H1 (cell line): ENCODE results near the gene CACNA1C. TPM values are rescaled to one million over a fixed set of nuclear protein-coding genes. Genes with fewer than 3 reads are reported as not detected.

Source experiments
- CTCF ChIA-PET: fragments of 300-600 bp; sonication (Branson Sonifier 250); formaldehyde crosslinking; loops from one replicate; lab custom pipeline; 2021; ENCODE audit not compliant: partially characterized antibody; lab: Charles Lee
- POLR2A ChIA-PET: fragments of 300-600 bp; sonication (Branson Sonifier 250); formaldehyde crosslinking; loops from one replicate; lab custom pipeline; 2021; ENCODE audit warnings: inconsistent platforms; ENCODE audit not compliant: partially characterized antibody; lab: Charles Lee
- DNase-seq, 2 experiments: peaks; one replicate each; pipeline versions ENCODE4 v3.0.0 to v3.0.0-alpha.2; 2010 to 2022; ENCODE audit warnings: low spot score in 2 of 2, low read depth in 1 of 2, mixed read lengths in 1 of 2
- FAIRE-seq: peaks from 2 replicates; lab custom pipeline; 2011; peaks lifted over from hg19 to GRCh38; lab: Jason Lieb, UNC
- H2AFZ ChIP-seq: 2 replicates; pipeline ENCODE4 v1.8.1; 2012; ENCODE audit warnings: low read length, inconsistent platforms
- H2AK5ac ChIP-seq: 2 replicates; pipeline ENCODE4 v1.6.1; 2013; ENCODE audit warnings: low read depth, low read length
- H2BK120ac ChIP-seq: replicated peaks from 2 replicates; pipeline ENCODE3; 2013; ENCODE audit warnings: low read depth, low read length, inconsistent platforms
- H2BK12ac ChIP-seq: 2 replicates; pipeline ENCODE4 v1.6.1; 2013; ENCODE audit warnings: low read depth, low read length
- H2BK15ac ChIP-seq: 2 replicates; pipeline ENCODE4 v1.6.1; 2013; ENCODE audit warnings: low read length
- H2BK20ac ChIP-seq: 2 replicates; pipeline ENCODE4 v1.6.1; 2013; ENCODE audit warnings: low read length
- H2BK5ac ChIP-seq: 2 replicates; pipeline ENCODE4 v1.6.1; 2013; ENCODE audit warnings: low read depth, low read length
- H3K14ac ChIP-seq: 2 replicates; pipeline ENCODE4 v1.6.1; 2013; ENCODE audit warnings: inconsistent platforms; ENCODE audit not compliant: insufficient read length
- H3K18ac ChIP-seq: 2 replicates; pipeline ENCODE4 v1.6.1; 2013; ENCODE audit warnings: low read length; ENCODE audit errors: extremely low read depth
- H3K23ac ChIP-seq: 2 replicates; pipeline ENCODE4 v1.6.1; 2013; ENCODE audit warnings: inconsistent platforms; ENCODE audit not compliant: insufficient read length
- H3K23me2 ChIP-seq: 2 replicates; pipeline ENCODE4 v1.6.1; 2013; ENCODE audit warnings: low read depth, low read length
- H3K27ac ChIP-seq: 2 replicates; pipeline ENCODE4 v1.6.1; 2011; ENCODE audit warnings: low read depth, low read length, inconsistent platforms
- H3K27me3 ChIP-seq, 4 experiments: replicated peaks in 1 of 4; 1 replicate in 1 of 4; 2 replicates in 3 of 4; pipeline versions ENCODE4 v1.6.1 to v1.8.1; 2011 to 2013; ENCODE audit warnings: low read length in 3 of 4, mild to moderate bottlenecking in 3 of 4, inconsistent platforms in 2 of 4, mixed read lengths in 2 of 4, moderate library complexity in 1 of 4; ENCODE audit not compliant: control insufficient read depth in 3 of 4, insufficient read depth in 3 of 4; ENCODE audit errors: extremely low read depth in 1 of 4
- H3K36me3 ChIP-seq, 4 experiments: 2 replicates each; pipeline versions ENCODE4 v1.6.1 to v1.8.1; 2011 to 2013; ENCODE audit warnings: mild to moderate bottlenecking in 4 of 4, low read length in 3 of 4, moderate library complexity in 2 of 4, control low read depth in 1 of 4, inconsistent platforms in 1 of 4; ENCODE audit not compliant: insufficient read depth in 4 of 4, control insufficient read depth in 2 of 4
- H3K4ac ChIP-seq: replicated peaks from 2 replicates; pipeline ENCODE3; 2013; ENCODE audit warnings: low read length, low read depth, mixed read lengths, inconsistent platforms; ENCODE audit not compliant: insufficient read length
- H3K4me1 ChIP-seq, 4 experiments: replicated peaks in 1 of 4; 1 replicate in 1 of 4; 2 replicates in 3 of 4; pipeline versions ENCODE4 v1.6.1 to v1.8.1; 2011 to 2013; ENCODE audit warnings: low read length in 3 of 4, inconsistent platforms in 2 of 4, mixed read lengths in 1 of 4; ENCODE audit not compliant: insufficient read depth in 4 of 4, control insufficient read depth in 3 of 4
- H3K4me2 ChIP-seq, 2 experiments: 2 replicates each; pipeline versions ENCODE4 v1.6.1 to v1.8.1; 2011 to 2013; ENCODE audit warnings: low read depth in 2 of 2, low read length in 2 of 2, control low read depth in 1 of 2, inconsistent platforms in 1 of 2, mild to moderate bottlenecking in 1 of 2; ENCODE audit not compliant: insufficient read depth in 1 of 2
- H3K4me3 ChIP-seq, 4 experiments: fragments of 200-600, 300-600 bp in 1 of 4; sonication (generic), shearing (Covaris generic), sonication (Bioruptor Twin) in 1 of 4; 2 replicates each; pipeline versions ENCODE4 v1.5.1 to v1.8.1; 2011 to 2016; ENCODE audit warnings: low read length in 4 of 4, low read depth in 3 of 4, control low read depth in 2 of 4, inconsistent platforms in 2 of 4, mild to moderate bottlenecking in 2 of 4, mixed read lengths in 1 of 4, moderate library complexity in 1 of 4; ENCODE audit not compliant: insufficient read depth in 2 of 4; ENCODE audit errors: extremely low read depth in 1 of 4
- H3K56ac ChIP-seq: replicated peaks from 2 replicates; pipeline ENCODE3; 2013; ENCODE audit warnings: low read depth, mild to moderate bottlenecking, mixed read lengths, low read length, inconsistent platforms; ENCODE audit not compliant: insufficient read length
- H3K79me1 ChIP-seq: 2 replicates; pipeline ENCODE4 v1.6.1; 2013; ENCODE audit warnings: low read depth, low read length, control low read depth
- H3K79me2 ChIP-seq, 2 experiments: 2 replicates each; pipeline versions ENCODE4 v1.6.1 to v1.8.1; 2012 to 2013; ENCODE audit warnings: low read length in 2 of 2, mild to moderate bottlenecking in 2 of 2, inconsistent platforms in 1 of 2; ENCODE audit not compliant: insufficient read depth in 2 of 2, control insufficient read depth in 1 of 2
- H3K9ac ChIP-seq, 4 experiments: replicated peaks in 1 of 4; 1 replicate in 1 of 4; 2 replicates in 3 of 4; pipeline versions ENCODE4 v1.6.1 to v1.8.1; 2011 to 2013; ENCODE audit warnings: low read depth in 3 of 4, low read length in 3 of 4, control low read depth in 2 of 4, mild to moderate bottlenecking in 2 of 4, moderate library complexity in 2 of 4, inconsistent platforms in 1 of 4; ENCODE audit errors: extremely low read depth in 1 of 4
- H3K9me3 ChIP-seq, 2 experiments: 2 replicates each; pipeline versions ENCODE4 v1.6.1 to v1.8.1; 2012 to 2013; ENCODE audit warnings: mild to moderate bottlenecking in 2 of 2, moderate library complexity in 2 of 2, control low read depth in 1 of 2, inconsistent platforms in 1 of 2, low read depth in 1 of 2, low read length in 1 of 2, mixed read lengths in 1 of 2; ENCODE audit not compliant: insufficient read depth in 2 of 2
- H4K20me1 ChIP-seq, 2 experiments: replicated peaks in 1 of 2; 2 replicates each; pipeline versions ENCODE3 to v1.8.1; 2011 to 2013; ENCODE audit warnings: inconsistent platforms in 2 of 2, low read length in 2 of 2, mild to moderate bottlenecking in 1 of 2; ENCODE audit not compliant: insufficient read depth in 2 of 2, control insufficient read depth in 1 of 2
- H4K5ac ChIP-seq: 2 replicates; pipeline ENCODE4 v1.6.1; 2013; ENCODE audit warnings: low read length, low read depth, mixed read lengths, inconsistent platforms; ENCODE audit not compliant: insufficient read length
- H4K8ac ChIP-seq: 2 replicates; pipeline ENCODE4 v1.8.0; 2013; ENCODE audit warnings: mild to moderate bottlenecking, moderate library complexity, low read length, inconsistent platforms; ENCODE audit not compliant: insufficient read depth; ENCODE audit errors: extremely low read depth
- H4K91ac ChIP-seq: replicated peaks from 2 replicates; pipeline ENCODE3; 2013; ENCODE audit warnings: low read length, mixed read lengths, inconsistent platforms; ENCODE audit not compliant: insufficient read length
- BACH1 ChIP-seq: IDR thresholded peaks from 2 replicates; pipeline ENCODE4 v1.6.1; 2012; ENCODE audit warnings: low read length, improper control_type of control experiment
- BRCA1 ChIP-seq: IDR thresholded peaks from 2 replicates; pipeline ENCODE4 v1.6.1; 2012; ENCODE audit warnings: low read depth, low read length, improper control_type of control experiment
- CBX8 ChIP-seq: fragments of 300-800, 300-1000 bp; sonication (generic); IDR thresholded peaks from 2 replicates; pipeline ENCODE4 v1.7.1; 2016; ENCODE audit warnings: low read depth, low read length, borderline replicate concordance
- EP300 ChIP-seq, 2 experiments: IDR thresholded peaks; 1 replicate in 1 of 2; 2 replicates in 1 of 2; pipeline ENCODE4 v1.6.1; 2011 to 2012; ENCODE audit warnings: low read depth in 2 of 2, low read length in 2 of 2, mild to moderate bottlenecking in 2 of 2, borderline replicate concordance in 1 of 2, inconsistent platforms in 1 of 2, moderate library complexity in 1 of 2
- FOSL1 ChIP-seq: IDR thresholded peaks from 2 replicates; pipeline ENCODE4 v1.6.1; 2011; ENCODE audit warnings: mild to moderate bottlenecking, low read depth, low read length, moderate library complexity; ENCODE audit not compliant: insufficient read depth
- GTF2F1 ChIP-seq: IDR thresholded peaks from 2 replicates; pipeline ENCODE4 v1.6.1; 2012; ENCODE audit warnings: low read depth, low read length, improper control_type of control experiment, borderline replicate concordance
- JUND ChIP-seq: IDR thresholded peaks from 2 replicates; pipeline ENCODE4 v1.6.1; 2011; ENCODE audit warnings: mild to moderate bottlenecking, improper control_type of control experiment, low read length
- POLR2AphosphoS5 ChIP-seq: IDR thresholded peaks from 2 replicates; pipeline ENCODE4 v1.6.1; 2011; ENCODE audit warnings: low read depth, low read length
- RNF2 ChIP-seq: fragments of 200-900, 300-1000 bp; sonication (generic); IDR thresholded peaks from 2 replicates; pipeline ENCODE4 v1.7.1; 2016; ENCODE audit warnings: borderline replicate concordance, low read depth, mild to moderate bottlenecking, antibody characterized with exemption, low read length; ENCODE audit not compliant: poor library complexity, severe bottlenecking; ENCODE audit errors: missing control alignments
- SP4 ChIP-seq: IDR thresholded peaks from 2 replicates; pipeline ENCODE4 v1.6.1; 2012; ENCODE audit warnings: low read length, inconsistent platforms
- SUZ12 ChIP-seq: fragments of 200-600 bp; sonication (generic); IDR thresholded peaks from 2 replicates; pipeline ENCODE4 v1.6.1; 2012; ENCODE audit warnings: mild to moderate bottlenecking, inconsistent platforms, low read length, moderate library complexity, mixed read lengths
- TCF12 ChIP-seq: IDR thresholded peaks from 2 replicates; pipeline ENCODE4 v1.6.1; 2011; ENCODE audit warnings: low read depth, mild to moderate bottlenecking, low read length
- WGBS, 2 experiments: shearing (Covaris generic) in 1 of 2; methylation state at CpG; one replicate each; pipeline versions ENCODE4 v1.1.6 to v1.1.7; 2013 to 2015; ENCODE audit warnings: low lambda C conversion rate in 2 of 2, mixed read lengths in 2 of 2, inconsistent platforms in 1 of 2, low coverage in 1 of 2, missing lambda C conversion rate in 1 of 2; ENCODE audit not compliant: insufficient replicate concordance in 2 of 2, insufficient coverage in 1 of 2, insufficient read length in 1 of 2; ENCODE audit errors: extremely low coverage in 1 of 2, missing lambda C conversion rate in 1 of 2; 5-methylcytosine and 5-hydroxymethylcytosine counted together
- polyA plus RNA-seq, 7 experiments: library from polyadenylated mRNA; depleted of rRNA in 3 of 7; stranded (reverse) in 5 of 7; unstranded in 2 of 7; fragments of >200 nt in 5 of 7; fragments of 200-250 nt in 2 of 7; gene quantifications; 1 replicate in 5 of 7; 2 replicates in 1 of 7; 4 replicates in 1 of 7; pipeline versions ENCODE4 v1.2.1 to v1.2.3, GENCODE V29; 2011 to 2013; ENCODE audit warnings: missing spikeins in 2 of 7, mixed read lengths in 2 of 7
- total RNA-seq: library from RNA; stranded (reverse); fragmentation: NEBNext Ultra II Directional; extraction: Animal tissue kit (Norgen Biotek cat#: 25700); gene quantifications from 2 replicates; pipeline ENCODE4 v1.2.1, GENCODE V29; 2021
- TF ChIP-seq, protein P1 (sequence below): IDR thresholded peaks from 2 replicates; pipeline ENCODE4 v1.6.1; 2012; ENCODE audit warnings: low read length, inconsistent platforms

CACNA1C gene
- total and polyA plus RNA-seq, 2 of the 8 experiments (the other 6 are each of a cell fraction or from before 2014, with no cell fraction given): 1.3 TPM

DNA sequence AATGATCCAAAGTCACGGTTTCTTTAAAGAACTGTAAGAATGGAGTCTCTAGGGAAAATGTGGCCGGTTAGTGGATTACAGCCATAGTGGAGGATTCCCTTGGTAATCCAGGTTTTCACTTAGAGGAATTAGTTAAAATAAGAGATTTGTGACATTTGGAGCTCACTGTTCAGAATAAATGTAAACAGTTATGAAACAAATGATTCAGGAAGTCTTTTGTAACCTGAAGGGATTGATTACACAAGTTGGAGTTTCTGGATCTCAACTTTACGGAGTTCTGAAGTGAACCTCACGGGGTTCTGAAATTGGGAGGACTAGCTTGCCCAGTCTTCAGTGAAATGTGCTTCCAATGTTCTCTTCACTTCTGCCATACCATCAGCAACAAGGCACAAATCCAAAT lies 507.6 kb downstream of the CACNA1C start:
- Histone ChIP-seq H2AK5ac (no peak overlapping the region), H3K9me3 (no peaks in the 10 kb centered on the region), H3K4ac (no peak overlapping the region), H4K5ac (no peak overlapping the region), H3K9ac (no peak overlapping the region), H3K56ac (no peak overlapping the region), H3K23me2 (no peaks in the 10 kb centered on the region), H2BK120ac (no peak overlapping the region), H2AFZ (no peak overlapping the region), H3K14ac (no peak overlapping the region), H4K20me1 (no peaks in the 10 kb centered on the region), H2BK20ac (no peak overlapping the region), H3K4me1 (peaks cover 0 to under 1% (median 0%) of the 10 kb centered on the region in 4 experiments; a peak in 1 of 7 replicates), H3K36me3 (no peaks in the 10 kb centered on the region), H4K8ac (no peak overlapping the region), H2BK15ac (no peak overlapping the region)
- POLR2A ChIA-PET: no interaction called here
- no peak for FAIRE-seq
- 95% methylated on average over 4 of the region's 4 CpGs; no CpG with 5 or more reads in 1 of the 2 experiments for WGBS, 2 experiments
- TF ChIP-seq SUZ12 (no peak), BACH1 (no peak), CBX8 (no peak), SP4 (no peak), TCF12 (no peak), FOSL1 (no peak), JUND (no peak), POLR2AphosphoS5 (no peak), EP300 (IDR thresholded peaks at IDR 0.05; ENCODE audit: borderline replicate concordance in 1 of 2, low read depth in 2 of 2, low read length in 2 of 2) (no peak), BRCA1 (no peak), RNF2 (no peak), GTF2F1 (no peak)
- TF ChIP-seq, protein P1, sequence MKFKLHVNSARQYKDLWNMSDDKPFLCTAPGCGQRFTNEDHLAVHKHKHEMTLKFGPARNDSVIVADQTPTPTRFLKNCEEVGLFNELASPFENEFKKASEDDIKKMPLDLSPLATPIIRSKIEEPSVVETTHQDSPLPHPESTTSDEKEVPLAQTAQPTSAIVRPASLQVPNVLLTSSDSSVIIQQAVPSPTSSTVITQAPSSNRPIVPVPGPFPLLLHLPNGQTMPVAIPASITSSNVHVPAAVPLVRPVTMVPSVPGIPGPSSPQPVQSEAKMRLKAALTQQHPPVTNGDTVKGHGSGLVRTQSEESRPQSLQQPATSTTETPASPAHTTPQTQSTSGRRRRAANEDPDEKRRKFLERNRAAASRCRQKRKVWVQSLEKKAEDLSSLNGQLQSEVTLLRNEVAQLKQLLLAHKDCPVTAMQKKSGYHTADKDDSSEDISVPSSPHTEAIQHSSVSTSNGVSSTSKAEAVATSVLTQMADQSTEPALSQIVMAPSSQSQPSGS: no peak
- TF ChIP-seq, all 59 proteins: peak for 0
- Histone ChIP-seq H3K18ac (no peak overlapping the region), H3K27ac (no peak overlapping the region), H4K91ac (no peak overlapping the region), H2BK12ac (no peak overlapping the region), H3K4me3 (no peak overlapping the region), H3K79me2 (no peaks in the 10 kb centered on the region), H2BK5ac (no peak overlapping the region), H3K23ac (no peak overlapping the region), H3K79me1 (no peaks in the 10 kb centered on the region), H3K27me3 (no peaks in the 10 kb centered on the region), H3K4me2 (no peak overlapping the region)
- no peak for DNase-seq
- CTCF ChIA-PET: interaction anchor here (1.2 to 1.5 kb wide), 3 partner anchors 15 to 183 kb away, joined by 3 to 4 read pairs (median 3); no protein-coding TSS in a partner anchor
